Prostate gland (tissue), 2 donors: Measurements from ENCODE around the gene FAM53B.

Experiments
- CTCF ChIP-seq, 4 experiments: fragments of 200-600 bp in 2 of 4; fragments of 450-650 bp in 2 of 4; sonication (generic) in 2 of 4; IDR thresholded peaks; 1 replicate in 3 of 4; 2 replicates in 1 of 4; pipeline ENCODE4 v1.5.1; 2016 to 2019; ENCODE audit warnings: antibody characterized with exemption in 4 of 4, mild to moderate bottlenecking in 2 of 4, moderate library complexity in 2 of 4
- POLR2AphosphoS5 ChIP-seq: sonication (generic); formaldehyde crosslinking; IDR thresholded peaks from one replicate; pipeline ENCODE4 v1.6.1; 2017; ENCODE audit warnings: antibody characterized with exemption

GRCh38 chr10:124602646-124603365 lies 141.4 kb downstream of the FAM53B start:
- TF ChIP-seq CTCF (IDR thresholded peaks at IDR 0.05) (no peak), POLR2AphosphoS5 (no peak)
